HG03095 (cell line): Measurements from ENCODE around the gene COQ8A.

ENCODE experiments used
- ATAC-seq: cut with Tn5 transposase; IDR thresholded peaks from one replicate; pipeline ENCODE4 v1.9.1; 2021; ENCODE audit warnings: moderate library complexity; ENCODE audit not compliant: unreplicated experiment

Gene COQ8A

GRCh38 chr1:226940029-226940805 is at the start of gene COQ8A:
Gene COQ8A (plus strand): TSS chr1:226940294. CDS start chr1:226961386, 21,092 bp downstream.
- ATAC-seq: peak; percentile 97

GRCh38 chr1:226890331-226891108 is 49.6 kb upstream of the COQ8A start:
- no peak for ATAC-seq

GRCh38 chr1:226891346-226891745 is 48.7 kb upstream of the COQ8A start:
- no peak for ATAC-seq

DNA sequence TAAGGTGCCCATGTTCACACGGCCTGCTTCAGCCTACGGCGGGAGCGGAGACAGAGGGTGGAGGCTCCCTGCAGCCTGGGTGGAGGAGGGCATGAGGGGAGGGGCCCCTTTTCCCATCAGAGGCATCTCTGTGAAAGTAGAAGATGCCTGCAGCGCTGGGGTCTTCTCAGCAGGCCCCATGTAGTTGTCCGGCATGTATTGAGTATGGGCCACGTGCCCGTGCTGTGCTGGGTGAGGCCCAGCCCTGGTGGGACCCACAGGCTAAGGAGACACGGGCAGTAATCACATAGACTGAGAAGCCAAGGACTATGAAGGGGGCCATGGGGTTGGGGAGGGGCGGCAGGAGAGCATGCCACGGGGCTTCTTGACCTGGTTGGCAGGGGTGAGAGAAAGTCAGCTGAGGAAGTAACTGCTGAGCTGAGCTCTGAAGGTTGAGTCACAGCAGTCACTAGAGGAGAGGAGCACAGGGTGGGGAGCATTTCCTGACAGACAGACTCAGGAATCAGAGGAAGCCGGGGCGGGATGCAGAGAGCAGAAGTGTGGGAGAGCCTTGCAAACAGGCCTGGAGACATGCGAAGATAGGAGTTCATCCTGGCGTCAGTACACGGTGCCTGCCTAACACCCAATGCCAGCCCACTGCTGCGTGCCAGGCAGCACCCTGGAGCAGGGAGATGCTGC is 48.1 kb upstream of the COQ8A start:
- no peak for ATAC-seq

DNA sequence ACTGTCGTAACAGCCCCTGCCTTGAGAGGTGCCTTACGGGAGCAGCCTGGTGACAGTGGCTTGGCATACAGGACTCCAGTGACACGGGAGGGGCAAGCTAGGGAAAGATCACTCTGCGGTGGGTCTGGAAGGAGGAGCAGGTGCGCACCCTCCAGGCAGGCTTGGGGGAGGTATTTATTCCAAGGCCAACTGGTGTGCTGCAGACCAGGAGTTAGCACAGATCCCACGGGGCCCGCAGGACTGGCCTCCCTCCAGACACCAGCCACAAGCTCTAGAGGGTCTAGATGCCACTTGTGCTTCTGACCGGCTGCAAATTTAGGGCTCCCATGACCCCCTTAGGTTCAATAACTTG is 47.6 kb upstream of the COQ8A start:
- ATAC-seq: no peak

GRCh38 chr1:226893936-226894335 is 46.2 kb upstream of the COQ8A start:
- ATAC-seq: no peak

- no peak for ATAC-seq
Observed at GRCh38 chr1:226894826-226895225, 45.3 kb upstream of the COQ8A start.

GRCh38 chr1:226895644-226896043 is 44.5 kb upstream of the COQ8A start:
- no peak for ATAC-seq

GRCh38 chr1:226898246-226898645 is 41.8 kb upstream of the COQ8A start:
- no peak for ATAC-seq

GRCh38 chr1:226901421-226901820 is 38.7 kb upstream of the COQ8A start:
- no peak for ATAC-seq

DNA sequence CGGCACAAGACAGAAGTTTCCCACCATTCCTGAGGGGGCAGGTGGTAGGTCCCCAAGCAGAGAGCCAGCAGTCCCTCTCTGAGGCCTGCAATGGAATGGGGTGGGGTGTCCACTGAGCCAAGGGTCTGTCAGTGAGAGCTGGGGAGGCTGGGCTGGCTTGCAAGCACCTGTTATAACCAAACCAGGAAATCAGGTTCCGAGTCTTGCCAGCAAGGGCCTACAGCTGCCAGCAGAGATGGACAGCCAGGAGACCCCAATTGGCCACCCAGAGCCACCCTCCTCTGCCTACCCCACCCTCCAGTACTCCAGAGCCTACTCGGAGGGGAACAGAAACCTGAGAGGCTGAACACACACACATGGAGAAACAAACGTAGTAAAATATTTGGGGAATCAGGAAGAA is 37.5 kb upstream of the COQ8A start:
- ATAC-seq: no peak

- ATAC-seq: no peak
Observed at GRCh38 chr1:226903819-226904716, 36.0 kb upstream of the COQ8A start.

DNA sequence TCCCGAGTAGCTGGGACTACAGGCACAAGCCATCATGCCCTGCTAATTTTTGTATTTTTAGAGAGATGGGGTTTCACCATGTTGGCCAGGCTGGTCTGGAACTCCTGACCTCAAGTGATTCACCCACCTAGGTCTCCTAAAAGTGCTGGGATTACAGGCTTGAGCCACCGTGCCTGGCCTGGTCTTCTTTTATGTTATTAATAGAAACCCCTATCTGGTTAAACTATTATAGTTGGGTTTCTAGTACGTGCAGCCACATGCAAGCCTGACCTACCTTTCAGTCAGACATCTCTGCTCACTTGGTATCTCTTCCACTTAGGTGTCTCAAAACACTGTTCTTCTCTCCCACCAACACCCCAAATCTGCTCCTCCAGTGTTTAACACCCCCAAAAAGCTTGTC is 35.3 kb upstream of the COQ8A start:
- ATAC-seq: no peak

DNA sequence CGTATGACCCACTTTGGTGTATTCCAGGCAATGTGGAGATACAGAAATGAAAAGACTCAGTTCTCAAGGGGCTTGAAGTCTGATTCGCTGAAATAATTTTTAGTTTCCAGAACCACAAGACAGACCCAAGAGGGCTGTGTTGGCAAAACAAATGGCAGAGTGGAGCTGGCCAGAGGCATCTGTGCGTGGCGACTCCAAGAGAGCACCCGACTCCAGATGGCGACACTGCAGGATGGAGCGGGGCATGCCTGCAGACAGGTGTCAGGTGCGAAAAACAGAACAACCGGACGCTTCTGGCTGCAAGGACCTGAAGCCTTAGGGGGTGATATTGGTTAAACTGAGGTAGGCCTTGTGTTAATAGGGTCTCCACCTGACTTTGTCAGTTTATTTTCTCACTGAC is 31.7 kb upstream of the COQ8A start:
- no peak for ATAC-seq

DNA sequence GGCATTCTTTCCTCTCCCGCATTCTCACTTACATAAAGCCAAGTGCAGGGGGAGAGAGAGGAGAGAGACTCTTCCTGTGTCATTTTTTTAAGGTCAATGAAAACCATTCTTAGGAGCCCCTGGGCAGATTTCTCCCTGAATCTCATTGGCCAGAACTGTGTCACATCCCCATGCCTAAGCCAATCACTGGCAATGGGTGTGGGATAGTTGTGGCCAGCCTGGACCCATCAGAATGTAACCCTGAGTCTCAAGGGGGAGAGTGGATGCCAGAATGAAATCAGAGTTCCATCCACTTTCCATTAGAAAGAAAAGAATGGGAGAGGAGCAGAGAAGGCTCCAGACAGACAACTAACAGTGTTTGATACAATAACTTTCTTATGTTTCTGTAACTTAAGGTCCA is 31.2 kb upstream of the COQ8A start:
- no peak for ATAC-seq

GRCh38 chr1:226912587-226913176 is 27.4 kb upstream of the COQ8A start:
- peak; percentile 53 for ATAC-seq

DNA sequence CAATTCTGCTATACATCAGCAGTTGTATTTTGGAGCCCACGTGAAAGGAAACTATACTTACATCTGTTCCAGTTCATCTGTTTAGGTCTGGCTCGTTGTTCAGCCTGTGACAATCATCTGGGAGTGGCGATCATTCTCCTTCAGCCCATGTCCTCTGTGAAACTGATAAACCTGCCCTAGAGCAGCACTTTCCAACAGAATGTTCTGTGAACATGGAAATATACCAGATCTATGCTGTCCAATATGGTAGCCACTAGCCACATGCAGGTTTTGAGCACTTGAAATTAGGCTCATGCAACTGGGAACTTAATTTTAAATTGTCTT is 24.5 kb upstream of the COQ8A start:
- ATAC-seq: peak; percentile 19

- ATAC-seq: no peak
Observed at GRCh38 chr1:226916497-226916896, 23.6 kb upstream of the COQ8A start.

DNA sequence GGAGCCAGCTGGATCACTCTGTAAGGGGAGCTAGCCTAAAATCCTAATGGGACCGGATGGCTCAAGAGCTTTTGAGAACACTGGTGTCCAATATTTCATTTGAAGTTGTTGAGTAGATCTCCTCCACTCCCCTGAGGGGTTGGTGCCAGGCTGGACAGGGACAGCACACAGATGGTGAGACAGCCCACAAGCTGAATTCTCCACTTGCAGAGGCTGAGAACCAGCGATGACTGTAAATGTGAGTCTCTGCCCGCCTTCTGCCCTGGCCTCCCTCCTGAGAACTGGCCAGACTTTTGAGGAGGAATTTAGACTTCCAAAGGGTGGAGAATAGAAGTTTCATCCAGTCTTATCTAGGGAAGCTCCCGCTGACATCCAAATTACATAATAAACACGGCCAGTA is 20.5 kb upstream of the COQ8A start:
- no peak for ATAC-seq

GRCh38 chr1:226919995-226920394 is 20.1 kb upstream of the COQ8A start:
- no peak for ATAC-seq

GRCh38 chr1:226920446-226920894 is 19.6 kb upstream of the COQ8A start:
- ATAC-seq: no peak
